ENCODE results near the gene ZKSCAN7. TPM values are rescaled to one million over a fixed set of nuclear protein-coding genes. Genes with fewer than 3 reads are reported as not detected.

ZKSCAN7 gene
- 10 to 100 TPM in 1 of 3 donors, 1 to 10 TPM in 2; 5.2 to 11.0 (median 6.7) TPM for total RNA-seq

DNA sequence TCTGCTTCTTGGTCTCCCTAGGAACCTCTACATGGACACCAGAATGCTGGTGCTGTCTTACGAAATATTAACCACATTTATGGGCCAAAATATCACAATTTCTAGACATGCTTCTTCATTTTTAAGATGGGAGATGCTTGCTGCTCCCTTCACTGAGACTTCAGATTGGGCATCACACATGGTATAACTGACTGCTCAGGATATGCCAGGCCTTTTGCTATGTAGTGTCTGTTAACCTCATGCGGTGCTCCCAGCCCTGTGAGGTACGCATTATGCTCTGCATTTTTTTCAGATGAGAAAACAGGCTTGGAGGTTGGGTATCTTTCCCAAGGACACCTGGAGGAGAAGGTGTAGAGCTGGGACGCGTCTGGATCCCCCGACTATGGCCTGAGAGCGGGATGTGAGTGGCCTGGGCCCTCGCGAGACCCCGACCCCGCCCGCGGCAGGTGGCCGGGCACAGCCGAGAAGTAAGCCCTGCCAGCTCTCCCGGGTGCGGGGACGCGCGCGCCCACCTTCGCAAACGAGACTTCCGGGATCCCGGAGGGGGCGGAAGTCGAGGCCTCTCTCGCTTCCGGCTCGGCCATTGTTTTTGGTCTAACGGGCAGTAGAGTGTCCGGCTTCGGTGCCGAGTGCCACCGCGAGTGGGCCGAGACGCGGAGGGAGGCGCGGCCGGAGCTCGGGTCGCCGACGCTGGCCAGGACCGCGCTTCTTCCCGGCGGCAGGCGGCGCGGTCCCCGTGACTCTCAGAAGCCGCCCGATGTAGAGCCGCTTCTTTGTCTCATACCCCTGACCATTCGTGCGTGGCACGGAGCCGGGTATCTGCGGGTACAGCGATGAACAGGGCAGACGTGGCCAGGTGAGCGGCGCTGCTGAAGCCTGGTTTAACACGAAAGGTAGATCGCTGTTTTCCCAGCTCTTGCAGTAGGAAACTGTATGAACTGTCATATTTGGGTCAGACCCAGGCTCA, at the start of gene ZKSCAN7:
ZKSCAN7 (plus strand) TSS at position 568 of the 967 bp plus-strand sequence. CDS start 1,855 bp downstream, outside the sequence.
- peak; percentile 27 to 53 for DNase-seq (ENCODE audit: low spot score in 2 of 2)
- H3K36me3 ChIP-seq = no peaks in the 10 kb centered on the region
- no peak for TF ChIP-seq POLR2A (IDR thresholded peaks at IDR 0.05)
- TF ChIP-seq POLR2AphosphoS5 (IDR thresholded peaks at IDR 0.05) = no peak
- TF ChIP-seq, protein P1, sequence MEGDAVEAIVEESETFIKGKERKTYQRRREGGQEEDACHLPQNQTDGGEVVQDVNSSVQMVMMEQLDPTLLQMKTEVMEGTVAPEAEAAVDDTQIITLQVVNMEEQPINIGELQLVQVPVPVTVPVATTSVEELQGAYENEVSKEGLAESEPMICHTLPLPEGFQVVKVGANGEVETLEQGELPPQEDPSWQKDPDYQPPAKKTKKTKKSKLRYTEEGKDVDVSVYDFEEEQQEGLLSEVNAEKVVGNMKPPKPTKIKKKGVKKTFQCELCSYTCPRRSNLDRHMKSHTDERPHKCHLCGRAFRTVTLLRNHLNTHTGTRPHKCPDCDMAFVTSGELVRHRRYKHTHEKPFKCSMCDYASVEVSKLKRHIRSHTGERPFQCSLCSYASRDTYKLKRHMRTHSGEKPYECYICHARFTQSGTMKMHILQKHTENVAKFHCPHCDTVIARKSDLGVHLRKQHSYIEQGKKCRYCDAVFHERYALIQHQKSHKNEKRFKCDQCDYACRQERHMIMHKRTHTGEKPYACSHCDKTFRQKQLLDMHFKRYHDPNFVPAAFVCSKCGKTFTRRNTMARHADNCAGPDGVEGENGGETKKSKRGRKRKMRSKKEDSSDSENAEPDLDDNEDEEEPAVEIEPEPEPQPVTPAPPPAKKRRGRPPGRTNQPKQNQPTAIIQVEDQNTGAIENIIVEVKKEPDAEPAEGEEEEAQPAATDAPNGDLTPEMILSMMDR (IDR thresholded peaks at IDR 0.05) = no peak
- peak within 1 kb of the TSS; percentile 66 to 88 (median 78) for H3K4me3 ChIP-seq
- H3K4me1 ChIP-seq = peaks cover 0 to 10% of the 10 kb centered on the region in 2 donors
- intact Hi-C loops (cut with DNase I; ENCODE audit: low total_unique reads) = no loop called here
- peak within 1 kb of the TSS; percentile 79 to 88 for H3K27ac ChIP-seq
- no peaks in the 10 kb centered on the region for H3K9me3 ChIP-seq
- peaks cover 0 to 23% of the 10 kb centered on the region in 2 donors for H3K27me3 ChIP-seq

DNA sequence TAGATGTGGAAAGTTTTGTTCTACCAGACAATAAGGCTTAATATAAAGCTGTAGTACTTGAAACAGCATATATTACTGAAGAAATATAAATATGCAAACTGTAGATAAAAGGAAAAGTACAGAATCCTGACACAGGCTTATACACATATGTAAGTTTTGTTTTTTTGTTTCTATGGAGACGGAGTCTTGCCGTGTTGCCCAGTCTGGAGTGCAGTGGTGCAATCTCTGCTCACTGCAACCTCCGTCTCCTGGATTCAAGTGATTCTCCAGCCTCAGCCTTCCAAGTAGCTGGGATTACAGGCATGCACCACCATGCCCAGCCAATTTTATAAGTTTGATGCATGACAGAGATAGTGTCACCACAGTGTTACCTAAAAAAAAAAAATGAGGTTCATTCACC, 48.4 kb upstream of the ZKSCAN7 start:
- TF ChIP-seq POLR2AphosphoS5 (IDR thresholded peaks at IDR 0.05) (no peak), POLR2A (IDR thresholded peaks at IDR 0.05) (no peak)
- TF ChIP-seq, protein P1 (IDR thresholded peaks at IDR 0.05) = no peak
- Histone ChIP-seq H3K27me3 (no peaks in the 10 kb centered on the region), H3K27ac (no peak overlapping the region), H3K4me1 (peaks cover 0 to 11% of the 10 kb centered on the region in 2 donors), H3K9me3 (peaks cover 0 to 12% of the 10 kb centered on the region in 2 donors), H3K36me3 (no peaks in the 10 kb centered on the region), H3K4me3 (no peak overlapping the region)
- no peak for DNase-seq (ENCODE audit: low spot score in 2 of 2)
- intact Hi-C loops (cut with DNase I; ENCODE audit: low total_unique reads) = no loop called here

DNA sequence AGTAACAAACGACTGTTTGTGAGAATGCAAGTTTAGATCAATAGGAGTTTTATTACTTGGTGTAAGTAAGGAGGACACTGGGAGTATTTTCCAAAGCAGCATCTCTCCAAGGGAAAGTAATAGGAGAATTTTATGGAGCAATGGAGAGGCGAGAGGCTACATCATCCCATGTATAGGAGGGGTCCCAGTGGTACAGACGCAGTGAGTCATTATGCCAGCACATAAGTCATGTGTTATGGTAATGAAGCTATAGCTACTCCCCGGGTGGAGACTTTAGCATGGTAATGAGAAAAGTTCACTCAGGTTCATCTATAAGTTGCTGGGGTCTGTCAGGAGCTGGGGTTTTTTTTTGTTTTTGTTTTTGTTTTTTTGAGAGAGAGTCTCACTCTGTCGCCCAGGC, 48.0 kb upstream of the ZKSCAN7 start:
- H3K4me1 ChIP-seq = peaks cover 0 to 11% of the 10 kb centered on the region in 2 donors
- H3K36me3 ChIP-seq = no peaks in the 10 kb centered on the region
- peaks cover 0 to 8% of the 10 kb centered on the region in 2 donors for H3K9me3 ChIP-seq

DNA sequence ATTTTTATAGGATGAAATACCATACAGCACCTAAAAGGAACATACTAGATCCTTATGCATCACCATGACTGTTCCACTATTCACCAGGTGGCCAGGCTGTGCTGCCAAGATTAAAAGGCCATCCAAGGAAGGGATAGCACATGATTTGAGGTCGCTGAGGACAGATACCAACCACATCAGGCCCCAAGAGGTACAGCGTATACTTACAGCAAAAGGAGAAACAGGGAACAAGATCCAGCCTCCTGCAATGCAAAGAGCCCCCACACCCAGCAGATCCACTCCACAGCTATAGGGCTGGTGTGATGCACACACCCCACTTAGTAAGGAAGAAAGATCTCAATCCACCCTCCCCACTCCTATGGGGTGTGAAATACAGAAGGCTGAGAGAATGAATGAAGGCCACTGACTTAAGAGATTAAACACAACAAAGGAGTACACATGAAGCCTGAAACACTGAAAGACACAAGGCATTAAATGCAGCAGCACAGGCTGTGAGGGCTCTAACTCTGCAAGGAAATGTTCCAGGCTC, 45.5 kb upstream of the ZKSCAN7 start:
- peaks cover 0 to 7% of the 10 kb centered on the region in 2 donors for H3K9me3 ChIP-seq

More for the DNA sequence above, 48.0 kb upstream of the ZKSCAN7 start:
- intact Hi-C loops (cut with DNase I; ENCODE audit: low total_unique reads) = no loop called here
- no peak overlapping the region for H3K4me3 ChIP-seq
- no peak for DNase-seq (ENCODE audit: low spot score in 2 of 2)
- TF ChIP-seq POLR2A (IDR thresholded peaks at IDR 0.05) (no peak), POLR2AphosphoS5 (IDR thresholded peaks at IDR 0.05) (no peak)
- TF ChIP-seq, protein P1 (IDR thresholded peaks at IDR 0.05) = no peak
- H3K27me3 ChIP-seq = no peaks in the 10 kb centered on the region
- no peak overlapping the region for H3K27ac ChIP-seq

DNA sequence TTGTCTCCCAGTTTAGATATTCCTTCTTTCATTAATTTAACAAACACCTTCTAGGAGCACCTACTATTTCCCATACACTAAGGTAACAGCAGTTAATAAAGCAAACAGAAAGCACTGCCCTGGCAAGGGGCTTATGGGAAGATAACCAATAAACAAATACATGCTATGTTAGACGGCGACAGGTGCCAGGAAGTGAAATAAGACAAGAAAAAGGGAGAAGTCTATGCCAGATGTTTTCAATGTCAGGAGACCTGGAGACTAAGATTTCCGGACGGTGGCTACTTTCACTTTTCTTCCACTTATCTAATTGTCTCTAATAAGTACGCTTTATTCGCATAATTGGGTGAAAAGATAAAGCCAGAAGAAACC, 45.0 kb upstream of the ZKSCAN7 start:
- Histone ChIP-seq H3K4me1 (peaks cover 0 to 11% of the 10 kb centered on the region in 2 donors), H3K36me3 (no peaks in the 10 kb centered on the region), H3K9me3 (peaks cover 0 to 5% of the 10 kb centered on the region in 2 donors), H3K27me3 (no peaks in the 10 kb centered on the region), H3K4me3 (peak overlapping the region; percentile 84 to 98 (median 86)), H3K27ac (peak overlapping the region; percentile 89 to 93)
- no peak for DNase-seq (ENCODE audit: low spot score in 2 of 2)
- TF ChIP-seq POLR2A (IDR thresholded peaks at IDR 0.05) (no peak), POLR2AphosphoS5 (IDR thresholded peaks at IDR 0.05) (no peak)
- TF ChIP-seq, protein P1 (IDR thresholded peaks at IDR 0.05) = no peak
- intact Hi-C loops (cut with DNase I; ENCODE audit: low total_unique reads) = no loop called here

More for the DNA sequence above, 45.5 kb upstream of the ZKSCAN7 start:
- no peaks in the 10 kb centered on the region for H3K36me3 ChIP-seq
- H3K4me3 ChIP-seq = peak overlapping the region; percentile 84 to 98 (median 86)
- no peaks in the 10 kb centered on the region for H3K27me3 ChIP-seq
- peak overlapping the region in 1 of 2 donors; percentile 89 for H3K27ac ChIP-seq
- peaks cover 0 to 11% of the 10 kb centered on the region in 2 donors for H3K4me1 ChIP-seq
- intact Hi-C loops (cut with DNase I; ENCODE audit: low total_unique reads) = no loop called here
- no peak for DNase-seq (ENCODE audit: low spot score in 2 of 2)
- TF ChIP-seq POLR2A (IDR thresholded peaks at IDR 0.05) (no peak), POLR2AphosphoS5 (IDR thresholded peaks at IDR 0.05) (no peak)

Data from breast epithelium (tissue), 4 donors.